A549 treated with dexamethasone at 1 μM for 4 hours (cell line): ENCODE measurements around the gene ABTB2. TPM values are rescaled to one million over a fixed set of nuclear protein-coding genes. Genes with fewer than 3 reads are reported as not detected.

Experiments
- total RNA-seq: library from RNA; stranded (reverse); fragments of 200-300 nt; extraction: Qiagen RNA extraction; gene quantifications from 5 replicates; pipeline ENCODE4 v1.2.3, GENCODE V29; 2022

The ABTB2 gene
- 30.7 to 49.2 TPM (median 43.4 TPM) in 5 replicates for total RNA-seq

DNA sequence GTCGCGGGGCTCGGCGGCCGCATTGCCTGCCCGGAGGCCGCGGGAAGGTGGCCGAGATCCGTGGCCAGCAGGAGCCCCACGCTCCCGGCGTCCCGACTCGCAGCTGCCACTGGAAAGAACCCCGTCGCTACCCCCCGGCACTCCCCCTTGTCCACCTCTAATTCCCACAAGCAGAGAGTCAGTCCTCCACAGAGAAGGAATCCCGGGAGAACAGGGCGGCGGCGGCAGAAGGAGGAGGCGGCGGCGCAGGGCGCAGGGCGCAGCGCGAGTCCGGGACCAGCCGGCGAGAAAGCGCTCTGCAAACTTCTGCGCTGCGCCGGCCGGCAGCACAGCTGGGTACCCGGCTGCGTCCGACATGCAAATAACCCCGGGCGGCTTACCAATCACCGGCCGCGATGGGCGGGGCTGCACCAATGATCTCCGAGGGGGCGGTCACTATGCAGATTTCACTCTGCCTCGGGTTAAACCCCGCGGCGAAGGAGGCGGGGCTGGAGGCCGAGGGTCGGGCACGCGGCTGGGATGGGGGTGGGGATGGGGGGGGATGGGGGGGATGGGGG is at the start of gene ABTB2:
TSS of gene ABTB2 (minus strand) at position 310 of the 557 bp plus-strand sequence.

GRCh38 chr11:34105079-34105956 is 252.5 kb downstream of the ABTB2 start, which contains the start of gene NAT10:
NAT10 (plus strand) TSS chr11:34105629; CDS start chr11:34108226, 2,597 bp downstream.

Other genes starting within 250 kb of the ABTB2 start
- 35.7 to 41.6 TPM (median 38.4 TPM) in 5 replicates for gene CAT, start 80.9 kb upstream of the ABTB2 start, total RNA-seq
- not detected in 5 replicates for gene ELF5, start 155.8 kb upstream of the ABTB2 start, total RNA-seq